NCI-H82 treated with DMSO at 0.1 percent for 48 hours (cell line): Measurements from ENCODE around the gene ITGA1.
"Not testable (repeated sequence)": the region's sequence is repeated elsewhere in the genome, so short reads cannot be mapped to it uniquely, and the experiment has no call there.

Experiments
- DNase-seq: peaks from one replicate; lab custom pipeline; 2025; ENCODE audit not compliant: unreplicated experiment; lab: John Stamatoyannopoulos, UW

ITGA1 gene

GRCh38 chr5:52800394-52801213 lies 12.9 kb downstream of the ITGA1 start:
- no peak for DNase-seq

DNA sequence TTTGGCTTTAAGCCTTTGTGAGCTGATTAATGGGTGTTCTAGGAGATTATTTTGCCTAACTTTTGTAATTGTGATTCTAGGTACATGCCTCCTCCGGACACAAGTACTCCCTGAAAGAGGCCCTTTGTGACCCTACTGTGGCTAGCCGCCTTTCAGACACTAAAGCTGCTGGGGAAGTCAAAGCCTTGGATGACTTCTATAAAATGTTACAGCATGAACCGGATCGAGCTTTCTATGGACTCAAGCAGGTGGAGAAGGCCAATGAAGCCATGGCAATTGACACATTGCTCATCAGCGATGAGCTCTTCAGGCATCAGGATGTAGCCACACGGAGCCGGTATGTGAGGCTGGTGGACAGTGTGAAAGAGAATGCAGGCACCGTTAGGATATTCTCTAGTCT lies 13.6 kb downstream of the ITGA1 start:
- DNase-seq, result no peak

DNA sequence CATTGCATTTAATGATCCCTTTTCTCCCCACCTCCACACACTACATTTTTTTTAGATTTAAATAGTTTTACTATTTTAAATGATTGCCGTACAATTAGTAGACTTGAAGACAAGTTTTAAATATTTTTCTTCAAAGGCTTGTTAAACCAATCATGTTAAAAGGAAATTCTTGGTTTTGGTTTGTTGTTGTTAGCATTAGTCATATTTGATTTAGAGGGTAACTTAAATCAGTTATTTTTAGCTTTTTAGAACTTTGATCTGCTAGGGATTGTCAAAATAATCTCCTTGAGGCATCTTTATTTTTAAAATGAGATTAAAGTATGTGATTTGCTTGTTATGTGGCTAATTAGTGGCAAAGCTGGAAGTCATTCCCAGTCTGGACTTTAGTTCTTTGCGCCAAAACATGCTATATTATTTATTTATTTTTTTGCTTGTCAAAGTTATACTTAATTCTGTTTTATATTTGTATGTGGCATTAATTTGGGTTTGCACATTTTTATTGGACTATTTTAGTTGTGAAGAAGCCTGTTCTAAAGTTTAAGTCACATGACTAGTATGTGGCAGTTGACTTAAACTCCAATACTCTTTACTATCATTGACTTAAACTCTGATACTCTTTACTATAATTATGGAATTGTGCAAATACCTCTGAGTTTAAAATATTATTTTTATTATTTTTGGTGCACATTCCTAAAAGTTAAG lies 14.7 kb downstream of the ITGA1 start:
- DNase-seq, result no peak

DNA sequence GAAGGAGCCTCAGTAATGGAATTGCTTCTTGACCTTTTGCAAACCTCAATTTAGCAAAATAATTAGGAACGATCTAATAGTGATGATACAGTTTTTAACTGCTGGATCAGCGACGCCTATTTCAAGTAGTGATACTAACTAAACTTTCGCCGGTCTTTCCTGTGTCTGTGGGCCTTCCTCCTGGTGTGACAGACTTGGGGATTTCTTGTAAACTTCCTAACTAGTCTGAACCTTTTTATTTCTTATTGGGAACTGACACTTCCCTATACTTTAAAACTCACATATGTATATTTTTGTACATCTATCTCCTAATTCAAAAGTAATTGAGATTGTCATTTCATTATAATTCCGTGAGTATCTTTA lies 15.2 kb downstream of the ITGA1 start:
- DNase-seq, result no peak

DNA sequence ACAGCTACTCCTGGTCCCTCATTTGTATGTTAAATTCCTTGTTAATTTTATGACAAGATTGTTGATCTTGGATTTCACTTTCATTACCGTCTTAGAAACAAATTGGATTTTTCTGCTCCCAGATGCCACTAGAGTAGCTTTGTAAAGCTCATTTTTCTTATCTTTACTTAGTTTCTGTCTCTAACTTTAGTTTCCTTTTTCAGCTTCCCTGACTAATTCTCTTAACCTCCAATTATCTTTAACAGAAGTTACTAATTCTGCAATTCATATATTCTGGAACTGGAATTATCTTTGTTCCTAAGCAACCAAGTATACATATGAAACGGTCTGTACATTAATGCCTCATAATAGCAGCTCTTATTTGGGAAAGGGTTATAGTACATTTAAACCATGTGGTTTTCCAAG lies 16.7 kb downstream of the ITGA1 start:
- DNase-seq, result no peak

GRCh38 chr5:52804981-52805380 lies 17.3 kb downstream of the ITGA1 start:
- no peak for DNase-seq

- no peak for DNase-seq
Observed at GRCh38 chr5:52805615-52806014, 17.9 kb downstream of the ITGA1 start.

- no peak for DNase-seq
Observed at GRCh38 chr5:52807037-52807436, 19.3 kb downstream of the ITGA1 start.

DNA sequence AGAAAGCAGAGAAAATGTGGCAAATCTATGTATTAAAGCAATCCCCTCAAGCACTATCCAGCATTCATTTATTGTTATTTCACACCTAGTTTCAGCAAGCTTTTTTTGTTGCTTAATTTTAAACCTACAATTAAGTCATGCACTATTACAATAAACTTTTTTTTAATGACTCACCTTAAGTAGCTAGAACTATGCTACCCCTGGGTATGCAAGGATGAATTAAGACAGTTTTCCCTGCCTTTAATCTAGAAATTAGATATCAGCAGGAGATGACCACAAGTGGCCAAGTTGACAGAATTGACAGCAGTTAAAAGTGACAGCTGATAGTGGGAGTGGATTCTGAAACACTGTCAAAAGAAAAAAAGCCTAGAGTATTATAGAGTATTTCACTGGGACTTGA lies 20.0 kb downstream of the ITGA1 start:
- DNase-seq, result no peak

GRCh38 chr5:52808316-52808901 lies 20.7 kb downstream of the ITGA1 start:
- no peak for DNase-seq

- no peak for DNase-seq
Observed at GRCh38 chr5:52809884-52810283, 22.2 kb downstream of the ITGA1 start.

DNA sequence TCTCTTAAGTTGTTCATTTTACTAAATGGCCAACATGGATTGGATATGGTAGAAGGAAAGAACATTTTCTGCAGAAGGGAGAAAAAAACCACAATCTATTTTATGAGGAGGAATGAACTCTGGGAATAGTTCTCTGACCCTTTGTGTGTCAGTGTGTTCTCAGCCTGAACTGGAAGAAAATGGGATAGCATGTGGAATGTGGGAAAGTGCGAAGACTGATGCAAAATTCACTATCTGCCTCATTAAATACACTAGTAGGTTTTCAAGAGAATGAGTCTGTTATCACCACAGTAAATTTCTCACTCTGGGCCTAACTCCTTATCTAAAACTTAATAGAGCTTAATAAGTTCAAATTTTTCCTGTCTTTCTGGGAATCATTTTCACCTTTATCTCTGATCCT lies 22.7 kb downstream of the ITGA1 start:
- DNase-seq, result no peak

GRCh38 chr5:52811067-52811749 lies 23.5 kb downstream of the ITGA1 start:
- DNase-seq, result no peak

DNA sequence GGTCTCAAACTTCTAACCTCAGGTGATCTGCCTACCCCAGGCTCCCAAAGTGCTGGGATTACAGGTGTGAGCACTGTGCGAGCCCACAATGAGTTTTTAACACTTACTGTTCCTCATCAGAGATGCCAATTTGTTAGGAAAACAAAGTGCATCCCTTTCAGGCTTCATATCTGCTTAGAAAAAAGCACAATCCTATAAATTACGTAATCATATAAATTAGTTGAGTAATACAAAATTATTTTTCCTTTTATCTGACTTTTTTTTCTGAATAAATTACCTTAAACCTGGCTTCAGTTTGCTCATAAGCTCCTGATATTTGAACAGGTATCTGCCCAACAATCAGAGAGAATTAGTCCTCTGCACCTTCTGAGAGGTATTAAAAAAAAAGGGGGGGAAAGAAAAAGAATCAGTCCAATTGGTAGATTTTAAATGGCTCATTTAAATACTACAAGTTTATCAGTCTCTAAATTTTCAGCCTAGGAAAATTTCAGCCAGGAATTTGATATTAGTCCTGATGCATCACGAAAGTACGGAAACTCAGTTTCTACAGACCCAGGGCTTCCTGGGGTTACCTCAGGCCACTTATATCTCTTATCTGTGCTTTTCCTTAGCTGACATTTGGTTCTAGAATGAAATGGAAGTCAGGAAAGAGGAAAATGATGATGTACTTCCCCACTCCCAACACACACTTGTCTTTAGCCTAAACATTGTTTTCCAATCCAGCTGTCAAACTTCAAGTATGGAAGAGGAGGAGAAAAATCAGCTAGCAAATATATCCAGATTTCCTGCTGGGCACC lies 26.8 kb downstream of the ITGA1 start:
- DNase-seq, result no peak

GRCh38 chr5:52817818-52818217 lies 30.1 kb downstream of the ITGA1 start:
- no peak for DNase-seq

DNA sequence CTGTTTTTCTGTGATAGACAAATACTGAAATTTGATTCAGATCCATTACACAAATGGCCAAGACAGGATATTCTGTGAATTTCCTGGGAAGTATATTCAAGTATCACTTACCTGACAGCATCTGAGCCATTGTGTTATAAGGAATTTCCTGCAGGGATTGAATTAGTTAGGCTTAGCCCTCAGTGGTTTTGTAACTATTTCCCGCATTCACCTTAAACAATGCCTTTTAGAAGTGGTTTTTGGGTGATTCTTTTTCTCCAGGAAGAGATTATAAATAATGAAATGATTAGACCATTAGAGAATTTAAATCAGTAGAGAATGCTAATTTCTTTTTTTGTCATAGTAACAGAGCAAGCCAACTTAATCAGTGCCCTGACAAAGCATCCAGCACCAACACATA lies 30.6 kb downstream of the ITGA1 start:
- DNase-seq, result no peak

DNA sequence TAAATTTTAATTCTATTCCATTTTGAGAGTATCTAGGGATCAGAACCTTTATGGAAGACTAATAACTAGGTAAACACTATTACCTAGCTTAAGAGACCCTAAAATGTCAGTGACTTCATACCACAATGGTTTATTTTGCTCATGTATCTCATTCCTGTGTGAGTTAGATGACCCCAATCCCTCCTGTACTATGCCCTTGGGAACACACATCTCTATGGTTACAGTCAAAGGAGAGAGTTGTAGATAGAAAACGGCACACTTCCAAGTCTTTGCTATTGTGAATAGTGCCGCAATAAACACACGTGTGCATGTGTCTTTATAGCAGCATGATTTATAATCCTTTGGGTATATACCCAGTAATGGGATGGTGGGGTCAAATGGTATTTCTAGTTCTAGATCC lies 31.1 kb downstream of the ITGA1 start:
- DNase-seq, result not testable (repeated sequence)

GRCh38 chr5:52821901-52822300 lies 34.2 kb downstream of the ITGA1 start:
- DNase-seq, result no peak

DNA sequence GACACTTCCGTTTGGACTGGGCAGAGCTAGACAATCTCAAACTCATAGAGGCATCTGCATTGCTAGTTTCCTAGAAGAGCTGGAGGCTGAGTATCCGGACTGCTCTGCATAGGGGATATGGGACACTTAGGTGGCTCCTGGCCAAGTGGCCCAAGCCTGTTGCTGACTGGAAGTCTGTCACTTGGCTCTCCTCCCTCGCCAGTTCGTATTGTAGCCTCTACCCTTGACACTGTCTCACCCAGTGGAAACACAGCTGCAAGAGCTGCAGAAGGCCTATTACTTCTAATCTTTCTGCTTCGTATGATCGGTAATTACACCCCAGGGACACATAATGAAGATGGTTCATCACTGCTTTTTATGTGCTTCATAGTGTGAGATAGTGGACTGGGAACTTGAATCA lies 34.7 kb downstream of the ITGA1 start:
- no peak for DNase-seq

- no peak for DNase-seq
Observed at GRCh38 chr5:52824827-52825226, 37.1 kb downstream of the ITGA1 start.

GRCh38 chr5:52825826-52826225 lies 38.1 kb downstream of the ITGA1 start:
- DNase-seq, result no peak
